ENCODE measurements around the gene MGST1. TPM values are rescaled to one million over a fixed set of nuclear protein-coding genes. Genes with fewer than 3 reads are reported as not detected.

Gene MGST1
- total RNA-seq, 1 donor from 2014 or later = 238 TPM

- no peak for DNase-seq (ENCODE audit: low spot score)
- H2AFZ ChIP-seq (replicated peaks) = no peak overlapping the region
- no peak for TF ChIP-seq EZH2phosphoT487 (IDR thresholded peaks at IDR 0.05)
- TF ChIP-seq EZH2 (IDR thresholded peaks at IDR 0.05) = no peak
- TF ChIP-seq CTCF (IDR thresholded peaks at IDR 0.05) = no peak
- Mint-ChIP-seq H3K27ac (no peak overlapping the region), H3K27me3 (ENCODE audit: insufficient read depth, low read depth) (no peaks in the 10 kb centered on the region), H3K4me3 (no peak overlapping the region), H3K36me3 (no peaks in the 10 kb centered on the region), H3K9me3 (peaks cover 5% of the 10 kb centered on the region), H3K4me1 (peaks cover 5% of the 10 kb centered on the region)
- no peaks in the 10 kb centered on the region for H3K27me3 ChIP-seq
- H3K79me2 ChIP-seq (ENCODE audit: low read depth) = no peaks in the 10 kb centered on the region
- no peaks in the 10 kb centered on the region for H4K20me1 ChIP-seq (ENCODE audit: low read depth)
- H3K4me3 ChIP-seq = no peak overlapping the region
- H3K9me3 ChIP-seq (ENCODE audit: low read depth) = no peaks in the 10 kb centered on the region
- H3K27ac ChIP-seq = no peak overlapping the region
- no peaks in the 10 kb centered on the region for H3K36me3 ChIP-seq
- no peaks in the 10 kb centered on the region for H3F3A ChIP-seq (ENCODE audit: low read depth)
- H3K4me2 ChIP-seq = no peak overlapping the region
- H3K4me1 ChIP-seq = peaks cover 8% of the 10 kb centered on the region
- no peak overlapping the region for H3K9ac ChIP-seq
Observed at GRCh38 chr12:16323010-16323409, 24.4 kb upstream of the MGST1 start.

GRCh38 chr12:16323638-16324037 lies 23.8 kb upstream of the MGST1 start:
- Histone ChIP-seq H3K9me3 (ENCODE audit: low read depth) (no peaks in the 10 kb centered on the region), H3F3A (ENCODE audit: low read depth) (no peaks in the 10 kb centered on the region), H3K4me1 (peaks cover 8% of the 10 kb centered on the region), H3K9ac (no peak overlapping the region), H3K36me3 (no peaks in the 10 kb centered on the region), H4K20me1 (ENCODE audit: low read depth) (no peaks in the 10 kb centered on the region), H2AFZ (replicated peaks) (no peak overlapping the region), H3K4me3 (no peak overlapping the region), H3K79me2 (ENCODE audit: low read depth) (no peaks in the 10 kb centered on the region), H3K27ac (no peak overlapping the region), H3K27me3 (no peaks in the 10 kb centered on the region), H3K4me2 (no peak overlapping the region)
- TF ChIP-seq CTCF (IDR thresholded peaks at IDR 0.05) (no peak), EZH2 (IDR thresholded peaks at IDR 0.05) (no peak)
- no peak overlapping the region for H3K4me3 Mint-ChIP-seq
- no peaks in the 10 kb centered on the region for H3K27me3 Mint-ChIP-seq (ENCODE audit: insufficient read depth, low read depth)
- peaks cover 5% of the 10 kb centered on the region for H3K9me3 Mint-ChIP-seq
- no peaks in the 10 kb centered on the region for H3K36me3 Mint-ChIP-seq
- no peak overlapping the region for H3K27ac Mint-ChIP-seq
- peaks cover 5% of the 10 kb centered on the region for H3K4me1 Mint-ChIP-seq
- no peak for DNase-seq (ENCODE audit: low spot score)

- no peak for DNase-seq (ENCODE audit: low spot score)
- H3K4me2 ChIP-seq = no peak overlapping the region
- H3K4me3 Mint-ChIP-seq = no peak overlapping the region
- no peak overlapping the region for H3K9ac ChIP-seq
- H3K27me3 Mint-ChIP-seq (ENCODE audit: insufficient read depth, low read depth) = no peaks in the 10 kb centered on the region
- no peaks in the 10 kb centered on the region for H3F3A ChIP-seq (ENCODE audit: low read depth)
- no peaks in the 10 kb centered on the region for H3K27me3 ChIP-seq
- no peaks in the 10 kb centered on the region for H3K36me3 Mint-ChIP-seq
- no peaks in the 10 kb centered on the region for H4K20me1 ChIP-seq (ENCODE audit: low read depth)
- no peak overlapping the region for H3K4me3 ChIP-seq
- no peak overlapping the region for H3K27ac Mint-ChIP-seq
- H3K27ac ChIP-seq = no peak overlapping the region
- no peaks in the 10 kb centered on the region for H3K9me3 ChIP-seq (ENCODE audit: low read depth)
- no peaks in the 10 kb centered on the region for H3K36me3 ChIP-seq
- H3K9me3 Mint-ChIP-seq = peaks cover 5% of the 10 kb centered on the region
- TF ChIP-seq CTCF (IDR thresholded peaks at IDR 0.05) (no peak), EZH2 (IDR thresholded peaks at IDR 0.05) (no peak), EZH2phosphoT487 (IDR thresholded peaks at IDR 0.05) (no peak)
- no peaks in the 10 kb centered on the region for H3K79me2 ChIP-seq (ENCODE audit: low read depth)
- no peak overlapping the region for H2AFZ ChIP-seq (replicated peaks)
- H3K4me1 Mint-ChIP-seq = peaks cover 5% of the 10 kb centered on the region
- H3K4me1 ChIP-seq = peaks cover 8% of the 10 kb centered on the region
Observed at GRCh38 chr12:16324272-16324671, 23.2 kb upstream of the MGST1 start.
